SK-N-MC (cell line): ENCODE measurements around the gene PLPP4.

Experiments
- EZH2 ChIP-seq: fragments of 200-600 bp; sonication (generic); IDR thresholded peaks from one replicate; pipeline ENCODE4 v1.6.1; 2017; ENCODE audit warnings: antibody characterized with exemption
- FOXP2 ChIP-seq: optimal IDR thresholded peaks from 2 replicates; pipeline ENCODE3; 2011; ENCODE audit warnings: mild to moderate bottlenecking, moderate library complexity; ENCODE audit not compliant: insufficient read depth; ENCODE audit errors: extremely low read length, control extremely low read depth
- POLR2AphosphoS5 ChIP-seq: IDR thresholded peaks from 2 replicates; pipeline ENCODE4 v1.6.1; 2012; ENCODE audit warnings: mild to moderate bottlenecking, low read depth, low read length, borderline replicate concordance

DNA sequence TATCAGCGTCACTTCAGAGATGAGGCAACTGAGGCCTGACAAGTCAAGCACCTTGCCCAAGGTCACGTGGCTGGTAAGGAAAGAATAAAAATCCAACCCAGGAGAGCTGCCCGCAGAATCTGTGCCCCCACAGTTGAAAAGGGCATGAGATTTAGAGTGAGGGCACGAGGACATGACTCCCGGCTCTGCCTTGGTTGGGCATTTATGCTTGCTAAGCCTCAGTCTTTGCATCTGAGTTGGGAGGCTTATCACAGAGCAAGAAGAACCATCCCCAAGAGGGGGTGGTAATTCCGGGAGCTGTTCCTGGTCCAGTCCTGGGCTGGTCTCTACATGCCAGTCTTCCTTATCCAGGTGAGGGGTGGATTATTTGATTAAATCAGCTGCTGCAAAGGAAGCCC lies 37.3 kb downstream of the PLPP4 start:
- TF ChIP-seq POLR2AphosphoS5 (no peak), EZH2 (no peak), FOXP2 (no peak)
